Fibroblast of the conjunctiva (primary cell): ENCODE data around the gene HCCS.

Experiments used
- DNase-seq: peaks from one replicate; pipeline ENCODE4 v3.0.0-alpha.2; 2010; ENCODE audit warnings: low read depth

HCCS gene

GRCh38 chrX:11111037-11111851, at the start of gene HCCS:
HCCS (plus strand) TSS chrX:11111332; CDS start chrX:11112061, 729 bp downstream.
- DNase-seq = peak; percentile 41

- DNase-seq = no peak
These were observed 46.9 kb upstream of the HCCS start for GRCh38 chrX:11064276-11064675.

GRCh38 chrX:11064851-11065600, 46.1 kb upstream of the HCCS start:
- peak; percentile 49 for DNase-seq

GRCh38 chrX:11066812-11067211, 44.3 kb upstream of the HCCS start:
- no peak for DNase-seq

- DNase-seq = no peak
These were observed 37.8 kb upstream of the HCCS start for GRCh38 chrX:11073381-11073780.

GRCh38 chrX:11080741-11081305, 30.3 kb upstream of the HCCS start:
- no peak for DNase-seq

GRCh38 chrX:11081511-11081910, 29.6 kb upstream of the HCCS start:
- no peak for DNase-seq

- no peak for DNase-seq
These were observed 25.8 kb upstream of the HCCS start for GRCh38 chrX:11085305-11085704.

GRCh38 chrX:11089802-11090201, 21.3 kb upstream of the HCCS start:
- no peak for DNase-seq

GRCh38 chrX:11097933-11098332, 13.2 kb upstream of the HCCS start:
- no peak for DNase-seq

- no peak for DNase-seq
These were observed 11.7 kb upstream of the HCCS start for GRCh38 chrX:11099465-11099864.

- peak; percentile 55 for DNase-seq
These were observed 10.7 kb upstream of the HCCS start for GRCh38 chrX:11100281-11101035.

- no peak for DNase-seq
These were observed 8.1 kb upstream of the HCCS start for GRCh38 chrX:11103006-11103405.

- no peak for DNase-seq
These were observed 7.4 kb upstream of the HCCS start for GRCh38 chrX:11103751-11104150.

- peak; percentile 10 for DNase-seq
These were observed 6.1 kb upstream of the HCCS start for GRCh38 chrX:11105080-11105479.

- DNase-seq = no peak
These were observed 2.7 kb upstream of the HCCS start for GRCh38 chrX:11108253-11108941.

- no peak for DNase-seq
These were observed 1.2 kb upstream of the HCCS start for GRCh38 chrX:11109968-11110367.

- DNase-seq = no peak
These were observed 815 bp downstream of the HCCS start for GRCh38 chrX:11111947-11112346.

GRCh38 chrX:11113731-11114130, 2.6 kb downstream of the HCCS start:
- DNase-seq = no peak

- DNase-seq = no peak
These were observed 6.6 kb downstream of the HCCS start for GRCh38 chrX:11117745-11118144.

GRCh38 chrX:11119313-11119943, 8.3 kb downstream of the HCCS start:
- no peak for DNase-seq
